GM21390 (cell line): ENCODE results near the gene WHRN.

Experiments
- ATAC-seq: cut with Tn5 transposase; IDR thresholded peaks from one replicate; pipeline ENCODE4 v1.9.1; 2021; ENCODE audit not compliant: unreplicated experiment

Gene WHRN

DNA sequence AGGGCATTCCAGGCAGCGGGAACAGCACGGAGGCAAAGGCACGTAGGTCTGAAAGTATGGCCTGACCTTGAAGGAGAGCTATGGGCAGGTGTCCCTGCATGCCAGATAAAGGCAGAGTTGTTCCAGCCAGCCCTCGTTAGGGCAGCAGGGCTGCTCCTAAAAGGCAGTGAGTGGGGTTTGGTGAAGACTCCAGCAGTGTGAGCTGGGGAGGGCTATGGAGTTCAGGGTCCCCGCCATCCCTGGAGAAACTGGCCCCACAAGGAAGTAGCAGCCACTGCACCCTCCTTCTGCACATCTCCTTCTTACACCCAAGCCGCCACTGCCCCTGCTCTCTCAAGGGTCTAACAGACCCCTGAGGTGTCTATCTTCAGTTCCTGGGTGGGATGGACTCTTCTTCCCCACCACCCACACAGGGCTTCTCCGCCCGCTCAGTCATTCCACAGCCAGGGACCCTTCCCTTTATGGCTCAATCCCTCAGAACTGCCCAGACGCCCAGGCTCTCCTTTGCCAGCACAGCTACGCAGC lies 118.8 kb downstream of the WHRN start:
- no peak for ATAC-seq

DNA sequence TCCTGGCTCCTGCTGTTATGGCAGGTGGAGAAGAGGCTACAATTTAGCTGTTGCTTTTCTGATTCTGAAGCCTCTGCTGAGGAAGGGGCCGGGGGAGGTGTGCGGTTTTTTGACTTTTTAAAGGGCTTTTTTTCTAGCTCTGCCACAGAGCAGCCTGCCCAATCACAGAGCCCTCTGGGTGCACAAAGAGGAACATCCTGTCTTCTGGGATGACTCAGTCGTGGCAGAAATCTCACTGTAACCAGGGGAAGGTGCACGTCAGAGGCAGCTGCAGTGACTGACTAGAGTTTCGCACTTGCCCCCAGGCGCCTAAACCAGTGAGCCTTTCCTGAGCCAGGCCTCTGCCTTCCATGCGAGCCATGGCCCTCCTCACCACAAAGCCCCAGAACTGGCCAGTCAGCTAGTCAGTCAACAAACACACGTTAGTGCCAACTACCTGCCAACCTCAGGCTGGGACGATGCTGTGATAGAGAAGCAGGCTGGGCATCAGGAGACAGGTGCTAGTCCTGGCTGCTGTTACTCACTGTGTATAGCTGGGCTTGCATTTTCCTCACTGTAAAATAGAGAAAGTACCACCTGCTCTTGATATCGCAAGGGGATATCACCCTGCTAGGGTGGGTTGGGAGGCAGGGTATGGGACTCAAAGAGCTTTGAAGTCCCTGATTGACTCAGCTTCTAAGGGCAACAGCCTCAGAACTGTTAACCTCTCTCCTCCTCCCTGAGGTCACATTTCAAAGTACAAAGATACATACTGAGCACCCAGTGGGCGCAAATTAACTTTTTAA lies 119.7 kb downstream of the WHRN start:
- peak; percentile 81 for ATAC-seq

DNA sequence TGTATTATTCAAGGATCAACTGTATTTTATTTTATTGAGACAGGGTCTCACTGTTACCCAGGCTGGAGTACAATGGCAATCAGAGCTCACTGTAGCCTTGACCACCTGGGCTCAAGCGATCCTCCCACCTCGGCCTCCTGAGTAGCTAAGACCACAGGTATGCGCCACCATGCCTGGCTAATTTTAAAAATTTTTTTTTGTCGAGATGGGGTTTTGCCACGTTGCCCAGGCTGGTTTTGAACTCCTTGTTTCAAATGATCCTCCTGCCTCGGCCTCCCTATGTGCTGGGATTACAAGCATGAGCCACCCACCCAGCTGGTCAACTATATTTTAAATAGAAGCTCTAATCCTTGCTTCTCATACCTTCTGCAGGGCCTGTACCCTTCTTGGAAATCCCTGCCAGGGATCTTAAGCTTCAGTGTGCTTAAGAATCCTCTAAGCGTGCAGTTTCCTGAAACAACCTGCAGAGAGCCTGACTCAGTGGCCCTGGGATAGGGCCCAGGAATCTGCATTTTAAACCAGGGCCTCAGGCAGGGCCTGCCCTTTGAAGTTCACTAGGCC lies 120.4 kb downstream of the WHRN start:
- no peak for ATAC-seq

DNA sequence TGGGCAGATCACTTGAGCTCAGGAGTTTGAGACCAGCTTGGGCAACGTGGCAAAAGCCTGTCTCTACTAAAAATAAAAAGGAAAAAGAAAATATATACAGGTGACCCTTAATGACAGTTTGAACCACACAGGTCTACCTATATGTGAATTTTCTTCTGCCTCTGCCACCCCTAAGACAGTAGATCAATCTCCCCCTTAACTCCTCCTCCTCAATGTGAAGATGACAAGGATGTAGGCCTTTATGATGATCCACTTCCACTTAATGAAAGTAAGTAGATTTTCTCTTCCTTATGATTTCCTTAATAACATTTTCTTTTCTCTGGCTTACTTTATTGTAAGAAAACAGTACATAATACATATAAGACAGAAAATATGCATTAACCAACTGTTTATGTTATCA lies 120.9 kb downstream of the WHRN start:
- no peak for ATAC-seq

DNA sequence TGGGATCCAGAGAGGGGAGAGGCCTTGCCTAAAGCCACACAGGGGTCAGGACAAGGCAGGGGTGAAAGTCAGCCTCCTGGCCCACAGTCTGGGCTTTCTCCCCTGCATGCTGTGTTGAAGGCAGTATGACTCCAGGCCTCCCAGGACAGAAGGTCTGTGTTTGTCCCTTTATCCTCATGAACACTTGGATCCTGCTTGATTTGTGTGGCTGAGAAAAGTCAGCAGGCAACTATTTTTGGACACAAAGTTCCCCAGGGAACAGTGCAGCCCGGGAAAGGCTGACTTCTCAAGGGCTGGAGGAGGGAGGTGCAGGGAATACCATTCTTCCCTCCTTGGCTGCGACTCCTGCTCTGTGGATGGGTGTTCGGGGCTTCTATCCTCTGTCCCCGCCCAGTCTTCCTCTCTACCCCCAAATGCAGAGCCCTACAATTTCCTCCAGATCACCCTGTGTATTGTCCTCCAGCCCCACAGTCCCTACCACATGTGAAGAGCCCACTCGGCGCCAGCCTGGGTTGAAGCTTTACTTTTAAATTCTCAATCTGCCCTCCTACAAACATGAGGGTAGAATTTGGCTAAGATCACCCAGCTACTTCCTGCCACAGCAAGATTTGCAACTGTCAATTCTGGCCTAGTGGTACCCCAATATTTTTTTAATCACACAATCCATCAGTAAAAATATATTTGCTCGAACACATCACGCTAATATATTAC lies 121.6 kb downstream of the WHRN start:
- ATAC-seq, result no peak

DNA sequence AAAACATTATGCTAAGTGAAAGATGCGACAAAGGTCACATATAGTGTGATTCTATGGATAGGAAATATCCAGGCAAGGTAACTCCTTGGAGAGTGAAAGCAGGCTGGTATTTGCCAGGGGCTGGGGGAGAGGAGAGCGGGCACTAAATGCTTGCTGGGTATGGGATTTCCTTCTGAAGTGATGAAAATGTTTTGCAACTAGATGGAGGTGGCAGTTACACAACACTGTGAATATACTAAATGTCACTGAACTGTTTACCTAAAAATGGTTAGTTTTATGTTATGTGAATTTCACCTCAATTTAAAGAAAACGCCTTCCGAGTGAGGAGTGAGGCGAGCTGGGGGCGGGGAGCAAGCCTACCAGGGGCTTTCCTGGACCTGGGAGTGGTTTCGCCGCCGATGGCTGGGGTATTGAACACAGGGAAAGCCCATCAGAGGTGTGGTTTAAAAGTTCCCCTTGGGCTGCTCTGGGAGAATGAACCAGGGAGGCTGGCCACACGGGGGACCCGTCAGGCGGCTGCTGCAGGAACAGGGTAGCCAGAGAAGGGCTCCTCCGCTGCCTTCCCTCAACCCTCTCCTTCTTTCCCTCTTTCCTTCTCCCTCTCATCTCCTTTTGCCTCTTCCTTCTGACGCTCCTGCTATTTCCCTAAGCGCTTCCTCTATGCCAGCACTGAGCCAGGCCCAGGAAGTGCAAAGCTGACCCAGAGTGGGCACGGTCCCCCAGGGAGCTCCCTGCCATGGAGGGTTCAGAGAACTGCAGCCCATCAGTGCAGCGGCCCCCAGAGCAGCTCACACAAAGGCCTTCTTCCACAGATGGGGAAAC lies 122.4 kb downstream of the WHRN start:
- no peak for ATAC-seq

DNA sequence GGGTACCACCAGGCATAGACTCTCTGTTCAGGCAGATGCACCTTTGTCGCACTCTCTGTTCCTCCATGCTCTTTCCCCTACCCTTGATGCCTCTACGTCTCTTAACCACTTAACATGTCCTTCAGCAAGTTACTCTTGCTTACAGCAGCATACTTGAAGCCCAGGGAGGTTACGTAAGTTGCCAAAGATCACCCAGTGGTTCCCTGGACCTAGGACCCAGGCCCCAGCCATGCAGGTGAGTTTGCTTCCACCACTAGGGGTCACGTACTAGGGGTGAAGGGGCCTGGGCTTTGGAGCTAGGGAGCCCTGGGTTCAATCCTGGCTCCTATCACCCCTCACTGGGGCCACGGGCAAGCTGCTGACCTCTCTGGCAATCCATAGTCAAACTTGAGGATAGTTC lies 126.4 kb downstream of the WHRN start:
- ATAC-seq, result no peak

DNA sequence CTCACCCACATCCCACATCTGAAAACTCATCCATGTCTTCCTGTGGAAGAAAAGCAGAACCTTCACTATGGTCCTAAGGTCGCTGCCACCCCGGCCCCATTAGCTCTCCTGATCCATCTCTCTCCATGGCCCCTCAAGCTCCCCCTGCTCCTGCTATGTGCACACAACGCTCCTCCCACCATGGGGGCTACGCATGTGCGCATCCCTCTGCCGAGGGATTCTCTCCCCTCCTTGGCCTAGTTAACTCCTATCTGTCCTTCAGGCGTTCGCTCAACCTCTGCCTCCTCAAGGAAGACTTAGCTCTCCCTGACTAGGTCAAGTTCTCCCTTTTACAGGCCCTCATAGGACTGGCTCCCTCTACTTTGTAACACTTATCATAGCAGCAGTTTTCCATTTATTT lies 127.3 kb downstream of the WHRN start:
- ATAC-seq, result no peak

DNA sequence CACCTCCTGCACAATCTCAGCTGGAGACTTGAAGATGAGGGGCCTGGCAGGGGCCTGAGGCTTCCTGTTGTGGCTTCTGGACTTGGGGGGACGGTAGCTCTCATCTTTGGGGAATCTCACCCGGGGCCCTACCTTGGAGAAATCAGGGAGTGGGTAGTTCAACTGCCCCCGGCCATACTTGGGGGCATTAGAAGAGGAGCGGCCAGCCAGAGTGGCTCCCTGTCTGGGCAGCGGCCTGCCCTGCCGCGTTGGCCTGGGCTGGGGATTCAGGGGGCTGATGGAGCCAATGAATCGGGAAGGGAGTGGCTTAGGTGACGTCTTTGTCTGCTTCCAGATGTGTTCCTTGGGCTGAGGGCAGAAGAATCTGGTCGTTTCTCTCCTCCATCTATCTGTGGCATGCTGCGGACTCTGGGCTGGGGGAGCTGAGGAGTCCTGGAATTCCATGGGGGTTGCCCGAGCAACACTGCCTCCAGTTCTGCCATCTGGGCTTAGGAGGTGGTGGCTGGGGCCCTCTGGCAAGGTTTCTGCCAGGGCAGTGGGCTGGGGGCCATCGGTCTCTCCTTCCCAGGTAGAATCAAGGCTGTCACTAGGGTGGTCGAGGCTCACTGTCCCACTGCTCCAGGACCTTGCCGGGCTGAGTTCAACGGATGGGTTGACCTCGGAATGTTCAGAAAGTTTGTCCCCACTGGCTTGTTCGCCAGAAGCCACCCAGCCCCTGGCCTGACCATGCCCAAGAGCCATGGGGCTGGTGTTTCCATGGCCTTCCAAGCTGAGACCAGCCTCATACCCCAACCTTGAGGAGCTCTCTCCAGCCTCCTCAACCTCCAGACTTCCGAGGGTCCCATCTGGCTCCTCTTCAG lies 128.5 kb downstream of the WHRN start:
- no peak for ATAC-seq

DNA sequence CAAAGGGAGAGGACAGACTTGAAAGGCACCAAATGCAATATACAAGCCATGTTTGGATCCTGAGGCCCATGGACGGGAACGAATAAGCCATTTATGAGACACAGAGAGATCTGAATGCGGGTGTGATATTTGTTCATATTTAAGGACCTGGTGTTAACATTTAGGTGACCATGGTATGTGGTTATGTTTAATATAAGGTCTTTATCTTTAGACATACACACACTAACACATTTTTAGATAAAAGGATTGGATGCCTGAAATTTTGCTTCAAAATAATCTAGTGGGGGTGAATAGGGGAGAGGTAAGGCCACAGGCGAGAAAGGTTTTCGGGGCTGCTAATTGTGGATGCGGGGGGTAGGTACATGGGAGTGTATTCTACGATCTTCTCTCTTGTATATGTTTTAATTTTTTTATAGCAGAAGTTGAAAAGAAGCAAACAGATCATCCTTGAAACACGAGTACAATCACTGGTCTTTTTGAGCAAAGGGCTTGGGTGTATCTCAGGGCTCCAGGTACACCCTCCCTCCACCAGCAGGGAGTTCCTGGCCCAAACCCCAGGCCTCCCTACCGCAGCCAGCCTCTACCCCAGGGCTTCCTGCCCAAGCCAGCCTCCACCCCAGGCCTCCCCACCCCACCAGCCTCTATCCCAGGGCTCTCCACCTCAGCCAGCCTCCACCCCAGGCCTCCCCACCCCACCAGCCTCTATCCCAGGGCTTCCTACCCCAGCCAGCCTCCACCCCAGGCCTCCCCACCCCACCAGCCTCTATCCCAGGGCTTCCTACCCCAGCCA lies 129.7 kb downstream of the WHRN start:
- ATAC-seq, result no peak

DNA sequence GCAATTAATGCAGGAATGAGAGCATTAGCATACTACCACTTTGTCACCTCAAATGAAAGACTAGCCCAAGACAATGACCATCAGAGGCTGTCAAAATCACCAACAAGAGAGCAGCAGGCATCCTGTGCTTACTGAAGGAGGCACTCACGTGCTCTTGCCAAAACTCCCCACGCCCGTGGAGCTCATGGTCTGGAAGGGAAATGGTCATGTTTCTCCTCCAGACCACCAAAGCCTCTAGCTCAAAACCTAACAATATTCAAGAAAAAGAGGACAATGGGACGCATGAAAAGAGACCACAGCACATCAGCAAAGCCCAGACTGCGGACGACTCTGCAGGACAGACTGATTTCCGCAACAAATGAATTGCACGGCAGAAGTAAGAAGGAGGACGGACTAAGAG lies 130.3 kb downstream of the WHRN start:
- ATAC-seq, result no peak

DNA sequence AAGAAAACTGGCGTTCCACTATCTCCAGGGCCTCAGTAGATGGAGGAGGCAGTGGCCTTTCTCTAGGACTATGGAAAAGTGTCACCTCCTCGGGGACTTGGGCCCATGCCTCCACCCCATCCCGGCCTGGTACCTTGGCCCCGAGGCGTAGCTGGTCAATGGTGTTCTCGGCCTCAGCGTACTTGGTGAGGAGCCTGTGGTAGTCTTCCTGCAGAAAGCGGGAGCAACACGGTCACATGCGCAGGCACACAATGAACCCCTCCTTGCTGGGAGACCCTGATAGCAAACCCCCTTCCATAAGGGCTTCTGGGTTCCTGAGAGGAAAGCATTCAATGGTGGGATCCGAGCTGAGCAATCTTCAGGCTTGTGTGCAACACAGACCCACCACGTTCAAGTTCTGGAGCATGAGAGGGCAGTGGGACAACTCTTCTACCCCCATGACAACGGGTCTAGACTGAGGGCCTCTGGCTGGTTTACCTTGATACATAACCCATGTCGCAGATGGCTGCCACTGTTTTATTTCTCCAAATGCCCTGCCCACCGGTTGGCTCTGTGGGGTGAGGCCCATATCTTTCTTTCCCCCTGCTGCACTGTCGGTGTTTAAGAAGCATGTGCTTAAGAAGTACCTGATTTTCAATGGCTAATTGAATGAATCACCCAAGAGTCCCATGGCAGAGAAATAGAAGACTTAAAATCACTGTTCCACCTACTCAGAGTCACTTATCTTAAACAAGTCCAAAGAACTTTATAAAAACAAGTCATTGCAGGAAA lies 131.1 kb downstream of the WHRN start:
- ATAC-seq, result no peak

DNA sequence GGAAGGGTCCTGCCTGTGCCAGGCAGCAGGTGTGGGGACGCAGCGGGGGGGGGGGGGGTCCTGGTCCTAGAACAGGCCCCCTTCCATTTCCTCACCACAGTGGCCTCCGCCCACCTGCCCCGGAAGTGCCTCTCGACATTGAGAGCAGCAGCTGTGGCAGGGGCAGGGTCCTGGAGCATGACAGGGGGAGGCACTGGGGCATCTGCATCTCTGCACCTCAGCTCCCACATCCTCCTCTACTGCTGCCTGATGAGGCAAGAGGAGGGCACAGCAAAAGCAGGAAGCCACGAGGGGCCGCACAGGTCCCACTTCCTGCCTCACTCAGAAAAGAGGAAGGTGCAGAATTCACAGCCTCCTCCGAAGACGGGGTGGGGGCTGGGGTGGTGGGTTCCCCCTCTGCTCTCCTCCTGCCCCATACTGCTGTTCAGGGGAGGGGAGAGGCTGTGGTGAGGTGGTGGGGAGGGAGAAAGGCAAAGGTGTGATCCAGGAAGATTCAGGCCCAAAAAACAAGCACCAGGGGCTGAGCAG lies 132.3 kb downstream of the WHRN start:
- peak; percentile 94 for ATAC-seq

DNA sequence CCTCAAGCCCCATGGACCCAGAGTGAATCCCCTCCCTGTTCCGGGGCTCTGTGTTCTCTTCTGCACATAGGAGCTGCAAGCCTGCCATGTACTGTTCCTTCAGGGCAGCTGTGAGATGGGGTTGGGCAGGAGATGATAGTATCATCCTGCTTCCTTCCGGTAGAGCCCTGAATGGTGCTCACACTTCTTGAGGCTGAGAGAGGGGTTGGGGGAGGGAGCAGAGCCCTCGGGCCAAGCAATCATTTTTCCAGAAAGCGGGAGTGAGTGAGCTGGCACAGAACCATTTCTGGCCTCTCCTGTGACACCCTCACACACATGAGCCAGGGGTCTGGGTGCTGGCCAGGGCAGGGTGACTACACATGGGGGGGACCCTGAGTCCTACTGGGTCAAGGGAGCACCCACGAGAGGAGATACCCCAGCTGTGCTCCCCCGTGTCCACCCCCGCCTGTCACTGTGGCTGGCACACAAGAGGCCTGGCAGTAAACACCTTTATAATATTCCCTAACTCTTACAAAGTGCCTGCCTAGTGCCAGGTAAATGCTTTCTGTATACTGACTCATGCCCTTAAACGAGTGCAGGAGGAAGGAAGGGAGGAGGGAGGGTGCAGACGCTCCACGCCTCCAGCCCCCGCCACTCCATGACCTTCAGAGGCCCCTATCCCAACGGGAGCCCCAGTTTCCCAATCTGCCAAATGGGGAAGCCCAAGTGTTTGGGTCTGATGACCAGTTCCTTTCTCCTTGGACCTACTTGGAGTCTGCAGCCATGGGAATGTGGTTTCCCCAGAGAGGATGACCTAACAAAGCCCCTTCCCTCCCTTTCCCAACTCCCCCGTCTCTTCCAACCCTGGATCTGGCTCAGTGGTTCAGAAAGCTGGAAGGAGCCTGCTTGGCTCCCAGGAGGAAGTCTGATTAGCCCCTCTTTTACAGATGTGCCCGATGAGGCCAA lies 133.0 kb downstream of the WHRN start:
- ATAC-seq, result peak; percentile 35

DNA sequence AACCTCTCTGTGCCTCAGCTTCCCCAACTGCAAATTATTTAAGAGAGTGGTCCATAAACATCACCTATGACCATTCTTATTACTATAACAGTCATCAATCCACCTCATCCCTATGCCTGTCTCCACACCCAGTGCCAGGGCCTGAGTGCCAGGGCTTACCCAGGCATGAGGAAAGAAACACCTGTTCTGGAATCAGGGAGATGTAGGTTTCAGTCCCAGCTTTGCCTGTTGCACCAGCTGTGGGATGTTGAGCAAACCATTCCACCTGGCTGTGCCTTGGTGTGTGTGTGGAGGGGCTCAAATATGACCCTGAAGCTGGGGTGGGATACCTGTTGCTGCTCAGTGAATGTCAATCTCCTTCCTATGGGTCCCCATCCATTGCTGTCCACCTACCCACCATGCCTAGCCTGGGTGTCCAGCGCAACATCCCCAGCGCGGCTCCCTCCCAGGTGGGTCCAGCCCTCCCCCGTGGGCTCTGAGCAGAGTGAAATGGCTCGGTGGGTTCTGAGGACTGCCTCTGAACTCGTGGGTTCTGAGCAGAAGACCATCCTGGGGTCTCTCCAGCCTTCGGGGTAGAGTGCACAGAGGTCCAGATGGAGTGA lies 133.8 kb downstream of the WHRN start:
- no peak for ATAC-seq

DNA sequence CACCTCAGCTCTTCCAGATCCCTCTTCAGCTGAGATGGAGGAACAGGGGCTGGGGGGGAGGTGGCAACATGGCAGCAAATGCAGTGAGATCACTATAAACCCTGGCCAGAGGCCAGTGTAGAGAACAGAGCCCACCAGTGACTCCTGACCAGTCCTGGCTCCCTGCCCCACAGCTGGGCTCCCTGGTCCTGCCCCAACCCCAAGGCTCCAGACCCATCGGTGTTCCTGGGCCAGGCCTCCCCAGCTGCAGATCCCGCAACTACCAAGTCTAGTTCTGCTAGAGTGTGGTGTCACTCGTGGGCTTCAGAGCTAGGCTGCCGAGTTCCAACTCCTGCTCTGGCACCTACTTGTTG lies 134.3 kb downstream of the WHRN start:
- no peak for ATAC-seq
